GM12872 (cell line): ENCODE results near the gene BAIAP2L1.

Source experiments
- CTCF ChIP-seq: IDR thresholded peaks from 3 replicates; pipeline ENCODE4 v1.5.1; 2011; ENCODE audit warnings: low read depth, mild to moderate bottlenecking, low read length, moderate library complexity; ENCODE audit not compliant: insufficient read depth

Gene BAIAP2L1

GRCh38 chr7:98368716-98369115, 32.2 kb downstream of the BAIAP2L1 start:
- TF ChIP-seq CTCF = no peak

GRCh38 chr7:98366562-98366938, 34.3 kb downstream of the BAIAP2L1 start:
- no peak for TF ChIP-seq CTCF

- TF ChIP-seq CTCF = no peak
Observed at GRCh38 chr7:98365863-98366561, 34.9 kb downstream of the BAIAP2L1 start.

- TF ChIP-seq CTCF = no peak
Observed at GRCh38 chr7:98364220-98364619, 36.7 kb downstream of the BAIAP2L1 start.

- no peak for TF ChIP-seq CTCF
Observed at GRCh38 chr7:98362517-98362916, 38.4 kb downstream of the BAIAP2L1 start.

- TF ChIP-seq CTCF = no peak
Observed at GRCh38 chr7:98360221-98361130, 40.4 kb downstream of the BAIAP2L1 start.

- no peak for TF ChIP-seq CTCF
Observed at GRCh38 chr7:98359395-98359794, 41.5 kb downstream of the BAIAP2L1 start.
